GM18526 (cell line): Measurements from ENCODE around the gene ASIC5.

Experiments
- POLR2A ChIP-seq: IDR thresholded peaks from 3 replicates; pipeline ENCODE4 v1.6.1; 2011; ENCODE audit not compliant: insufficient read length; ENCODE audit errors: extremely low read depth

The ASIC5 gene

GRCh38 chr4:155794589-155795236 is 71.4 kb downstream of the ASIC5 start:
- TF ChIP-seq POLR2A, result no peak

GRCh38 chr4:155789982-155790381 is 76.1 kb downstream of the ASIC5 start:
- TF ChIP-seq POLR2A, result no peak

GRCh38 chr4:155789391-155789790 is 76.7 kb downstream of the ASIC5 start:
- TF ChIP-seq POLR2A, result no peak

- TF ChIP-seq POLR2A, result no peak
These were observed 78.9 kb downstream of the ASIC5 start for GRCh38 chr4:155787113-155787710.

GRCh38 chr4:155785828-155786227 is 80.2 kb downstream of the ASIC5 start:
- TF ChIP-seq POLR2A, result no peak

- no peak for TF ChIP-seq POLR2A
These were observed 81.4 kb downstream of the ASIC5 start for GRCh38 chr4:155784637-155785036.

GRCh38 chr4:155781249-155781831 is 84.7 kb downstream of the ASIC5 start:
- TF ChIP-seq POLR2A, result no peak

- TF ChIP-seq POLR2A, result no peak
These were observed 85.3 kb downstream of the ASIC5 start for GRCh38 chr4:155780775-155781174.
